Stimulated activated memory B cell treated with anti-CD40 and anti-IgM and Interleukin-4, amounts not matched to agents 10 μg/mL and 1 μg/mL and 100 μg/mL, for 72 hours (primary cell): ENCODE measurements around the gene ASB16.

ENCODE experiments used
- ATAC-seq: fragments of 150-1000 bp; cut with Tn5 transposase; 2 replicates; pipeline ENCODE4 v1.10.0; 2021
- H3K27ac Mint-ChIP-seq: one replicate; pipeline ENCODE4 v1.8.0; 2022; ENCODE audit warnings: mild to moderate bottlenecking, mixed read lengths
- H3K27me3 Mint-ChIP-seq: one replicate; pipeline ENCODE4 v1.8.0; 2022; ENCODE audit warnings: mixed read lengths
- H3K36me3 Mint-ChIP-seq: one replicate; pipeline ENCODE4 v1.8.0; 2022; ENCODE audit warnings: mixed read lengths
- H3K4me1 Mint-ChIP-seq: one replicate; pipeline ENCODE4 v1.8.0; 2022; ENCODE audit warnings: mixed read lengths
- H3K4me3 Mint-ChIP-seq: one replicate; pipeline ENCODE4 v1.8.0; 2022; ENCODE audit warnings: mild to moderate bottlenecking, moderate library complexity, mixed read lengths
- H3K9me3 Mint-ChIP-seq: one replicate; pipeline ENCODE4 v1.8.0; 2022; ENCODE audit warnings: mixed read lengths

The ASB16 gene

GRCh38 chr17:44193326-44194084, 23.0 kb downstream of the ASB16 start:
- Mint-ChIP-seq H3K27ac (no peak overlapping the region), H3K36me3 (peaks cover 68% of the 10 kb centered on the region)

GRCh38 chr17:44197107-44197506, 26.6 kb downstream of the ASB16 start:
- H3K9me3 Mint-ChIP-seq = no peaks in the 10 kb centered on the region
- peaks cover 45% of the 10 kb centered on the region for H3K36me3 Mint-ChIP-seq
- no peaks in the 10 kb centered on the region for H3K27me3 Mint-ChIP-seq
- H3K4me1 Mint-ChIP-seq = peaks cover 31% of the 10 kb centered on the region
- H3K27ac Mint-ChIP-seq = peak overlapping the region; percentile 86
- H3K4me3 Mint-ChIP-seq = no peak overlapping the region
- ATAC-seq = no peak

More at GRCh38 chr17:44193326-44194084, 23.0 kb downstream of the ASB16 start:
- Mint-ChIP-seq H3K27me3 (no peaks in the 10 kb centered on the region), H3K9me3 (no peaks in the 10 kb centered on the region), H3K4me3 (no peak overlapping the region), H3K4me1 (peaks cover 25% of the 10 kb centered on the region)
- peak; percentile 32 for ATAC-seq

GRCh38 chr17:44197980-44198720, 27.6 kb downstream of the ASB16 start:
- Mint-ChIP-seq H3K9me3 (no peaks in the 10 kb centered on the region), H3K27ac (peak overlapping the region; percentile 86), H3K27me3 (no peaks in the 10 kb centered on the region), H3K36me3 (peaks cover 40% of the 10 kb centered on the region), H3K4me1 (peaks cover 37% of the 10 kb centered on the region), H3K4me3 (peak overlapping the region; percentile 84)
- peak; percentile 5 for ATAC-seq

- ATAC-seq = peak; percentile 59
- Mint-ChIP-seq H3K27ac (peak overlapping the region; percentile 86), H3K4me1 (peaks cover 44% of the 10 kb centered on the region), H3K9me3 (no peaks in the 10 kb centered on the region), H3K36me3 (peaks cover 40% of the 10 kb centered on the region), H3K27me3 (no peaks in the 10 kb centered on the region), H3K4me3 (peak overlapping the region; percentile 84)
Observed at GRCh38 chr17:44198721-44199552, 28.4 kb downstream of the ASB16 start.

- Mint-ChIP-seq H3K4me1 (peaks cover 48% of the 10 kb centered on the region), H3K36me3 (peaks cover 33% of the 10 kb centered on the region), H3K9me3 (no peaks in the 10 kb centered on the region), H3K27ac (peak within 1 kb of the TSS; percentile 93), H3K4me3 (peak within 1 kb of the TSS; percentile 88), H3K27me3 (no peaks in the 10 kb centered on the region)
- ATAC-seq = peak; percentile 91
Observed at GRCh38 chr17:44199553-44200477, 29.3 kb downstream of the ASB16 start, which contains the start of gene ATXN7L3. Gene ATXN7L3 (minus strand): TSS chr17:44199884. CDS start chr17:44198070, 1,814 bp downstream.

GRCh38 chr17:44200478-44201155, 30.1 kb downstream of the ASB16 start:
- Mint-ChIP-seq H3K4me1 (peaks cover 48% of the 10 kb centered on the region), H3K36me3 (peaks cover 25% of the 10 kb centered on the region), H3K27me3 (no peaks in the 10 kb centered on the region), H3K9me3 (no peaks in the 10 kb centered on the region), H3K4me3 (peak overlapping the region; percentile 88), H3K27ac (peak overlapping the region; percentile 93)
- ATAC-seq = no peak

- H3K27ac Mint-ChIP-seq = peak overlapping the region; percentile 69
- no peak for ATAC-seq
- H3K36me3 Mint-ChIP-seq = peaks cover 19% of the 10 kb centered on the region
- H3K27me3 Mint-ChIP-seq = no peaks in the 10 kb centered on the region
- no peak overlapping the region for H3K4me3 Mint-ChIP-seq
- no peaks in the 10 kb centered on the region for H3K9me3 Mint-ChIP-seq
- H3K4me1 Mint-ChIP-seq = peaks cover 37% of the 10 kb centered on the region
Observed at GRCh38 chr17:44202756-44203155, 32.3 kb downstream of the ASB16 start.

- Mint-ChIP-seq H3K4me3 (no peak overlapping the region), H3K4me1 (peaks cover 35% of the 10 kb centered on the region), H3K27me3 (no peaks in the 10 kb centered on the region), H3K36me3 (peaks cover 25% of the 10 kb centered on the region), H3K27ac (peak overlapping the region; percentile 69), H3K9me3 (no peaks in the 10 kb centered on the region)
- no peak for ATAC-seq
Observed at GRCh38 chr17:44203731-44204440, 33.4 kb downstream of the ASB16 start.

GRCh38 chr17:44204441-44204882, 34.0 kb downstream of the ASB16 start:
- H3K4me1 Mint-ChIP-seq = peaks cover 37% of the 10 kb centered on the region
- H3K27ac Mint-ChIP-seq = peak overlapping the region; percentile 69
- H3K9me3 Mint-ChIP-seq = no peaks in the 10 kb centered on the region
- peaks cover 26% of the 10 kb centered on the region for H3K36me3 Mint-ChIP-seq
- no peaks in the 10 kb centered on the region for H3K27me3 Mint-ChIP-seq
- no peak for ATAC-seq
- H3K4me3 Mint-ChIP-seq = no peak overlapping the region

GRCh38 chr17:44205962-44206824, 35.7 kb downstream of the ASB16 start:
- Mint-ChIP-seq H3K4me3 (no peak overlapping the region), H3K27ac (no peak overlapping the region), H3K9me3 (no peaks in the 10 kb centered on the region), H3K27me3 (no peaks in the 10 kb centered on the region), H3K36me3 (peaks cover 38% of the 10 kb centered on the region), H3K4me1 (peaks cover 45% of the 10 kb centered on the region)
- no peak for ATAC-seq

- H3K9me3 Mint-ChIP-seq = no peaks in the 10 kb centered on the region
- no peaks in the 10 kb centered on the region for H3K27me3 Mint-ChIP-seq
- peaks cover 48% of the 10 kb centered on the region for H3K4me1 Mint-ChIP-seq
- no peak overlapping the region for H3K4me3 Mint-ChIP-seq
- no peak overlapping the region for H3K27ac Mint-ChIP-seq
- no peak for ATAC-seq
- H3K36me3 Mint-ChIP-seq = peaks cover 44% of the 10 kb centered on the region
Observed at GRCh38 chr17:44206825-44207155, 36.3 kb downstream of the ASB16 start.

GRCh38 chr17:44207319-44207718, 36.8 kb downstream of the ASB16 start:
- Mint-ChIP-seq H3K36me3 (peaks cover 45% of the 10 kb centered on the region), H3K9me3 (no peaks in the 10 kb centered on the region), H3K4me3 (no peak overlapping the region), H3K4me1 (peaks cover 51% of the 10 kb centered on the region), H3K27me3 (no peaks in the 10 kb centered on the region), H3K27ac (no peak overlapping the region)
- no peak for ATAC-seq

- no peak for ATAC-seq
- H3K4me1 Mint-ChIP-seq = peaks cover 50% of the 10 kb centered on the region
- peaks cover 46% of the 10 kb centered on the region for H3K36me3 Mint-ChIP-seq
- no peaks in the 10 kb centered on the region for H3K27me3 Mint-ChIP-seq
- no peak overlapping the region for H3K27ac Mint-ChIP-seq
- no peaks in the 10 kb centered on the region for H3K9me3 Mint-ChIP-seq
- no peak overlapping the region for H3K4me3 Mint-ChIP-seq
Observed at GRCh38 chr17:44207743-44208142, 37.2 kb downstream of the ASB16 start.
